HG03196 (cell line): ENCODE data around the gene POGZ.
"Not testable (repeated sequence)": the region's sequence is repeated elsewhere in the genome, so short reads cannot be mapped to it uniquely, and the experiment has no call there.

Source experiments
- ATAC-seq: cut with Tn5 transposase; IDR thresholded peaks from one replicate; pipeline ENCODE4 v1.9.1; 2021; ENCODE audit not compliant: unreplicated experiment

Gene POGZ

DNA sequence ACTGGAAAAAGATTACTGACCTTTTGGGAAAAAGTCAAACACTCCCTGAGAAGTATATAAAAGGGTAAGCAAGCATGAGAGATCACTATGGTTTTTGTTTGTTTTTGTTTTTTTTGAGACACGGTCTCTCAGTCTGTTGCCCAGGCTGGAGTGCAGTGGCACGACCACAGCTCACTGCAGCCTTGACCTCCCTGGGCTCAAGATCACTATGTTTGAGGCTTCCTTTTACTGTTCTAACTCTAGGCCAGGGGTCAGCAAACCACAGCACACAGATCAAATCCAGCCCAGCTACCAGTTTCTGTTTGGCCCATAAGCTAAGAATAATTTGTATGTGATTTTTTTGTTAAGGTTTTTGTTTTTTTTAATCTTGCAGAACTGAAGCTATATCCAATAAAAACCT, 34.2 kb downstream of the POGZ start:
- no peak for ATAC-seq

DNA sequence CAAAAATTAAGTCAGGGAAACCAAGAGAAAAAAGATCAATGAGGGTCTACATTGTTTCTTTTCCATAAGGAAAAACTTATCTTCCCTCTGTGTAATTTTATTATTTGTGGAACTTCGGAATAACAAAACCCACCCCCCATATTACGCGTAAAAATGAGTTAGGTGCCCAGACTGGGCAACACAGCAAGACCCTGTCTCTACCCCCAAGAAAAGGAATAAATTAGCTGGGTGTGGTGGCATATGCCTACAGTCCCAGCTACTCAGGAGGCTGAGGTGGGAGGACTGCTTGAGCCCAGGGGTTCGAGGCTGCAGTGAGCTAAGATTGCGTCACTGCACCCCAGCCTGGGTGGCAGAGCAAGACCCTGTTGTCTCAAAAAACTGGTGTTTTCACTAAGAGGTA, 39.5 kb downstream of the POGZ start:
- no peak for ATAC-seq

DNA sequence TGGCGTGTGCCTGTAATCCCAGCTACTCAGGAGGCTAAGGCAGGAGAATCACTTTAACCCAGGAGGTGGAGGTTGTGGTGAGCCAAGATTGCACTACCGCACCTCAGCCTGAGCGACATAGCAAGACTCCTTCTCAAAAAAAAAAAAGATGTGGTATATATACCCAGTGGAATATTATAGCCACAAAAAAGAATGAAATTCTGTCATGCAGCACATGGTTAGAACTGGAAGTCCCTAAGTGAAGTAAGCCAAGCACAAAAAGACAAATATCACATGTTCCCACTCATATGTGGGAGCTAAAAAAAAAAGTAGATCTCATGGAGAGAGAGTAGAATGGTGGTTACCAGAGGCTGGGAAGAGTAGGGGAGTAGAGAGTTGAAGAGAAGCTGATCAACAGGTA, 41.2 kb downstream of the POGZ start:
- no peak for ATAC-seq

DNA sequence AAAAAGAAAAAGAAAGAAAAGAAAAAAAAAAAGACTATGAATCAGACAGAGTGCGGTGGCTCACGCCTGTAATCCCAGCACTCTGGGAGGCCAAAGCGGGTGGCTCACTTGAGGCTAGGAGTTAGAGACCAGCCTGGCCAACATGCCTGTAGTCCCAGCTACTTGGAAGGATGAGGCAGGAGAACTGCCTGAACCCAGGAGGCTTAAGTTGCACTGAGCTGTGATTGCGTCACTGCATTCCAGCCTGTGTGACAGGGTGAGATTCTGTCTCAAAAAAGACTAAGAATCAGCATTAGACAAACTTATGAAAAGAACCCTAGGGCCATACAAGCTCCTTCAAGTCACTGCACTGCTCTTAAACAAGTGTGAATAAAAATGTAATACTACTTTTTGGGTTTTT, 43.1 kb downstream of the POGZ start:
- ATAC-seq, result no peak

DNA sequence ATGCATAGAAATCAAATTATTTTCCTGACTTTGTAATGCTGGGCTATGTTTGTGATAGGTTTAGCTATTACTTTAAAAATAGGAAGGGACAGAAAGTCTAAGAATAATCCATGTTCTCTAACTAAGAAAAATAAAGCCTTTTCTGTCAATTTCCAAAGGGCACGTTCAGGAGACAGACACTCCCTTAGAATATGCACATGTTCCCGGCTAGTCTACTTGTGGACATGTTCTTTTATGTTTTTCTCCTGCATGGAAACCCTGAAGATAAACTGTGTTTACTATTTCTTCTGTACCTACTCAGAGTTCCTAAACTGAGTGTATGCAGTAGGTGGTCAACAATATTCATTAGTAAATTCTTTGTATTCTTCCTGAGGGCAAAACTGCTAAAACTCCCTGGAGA, 47.4 kb downstream of the POGZ start:
- ATAC-seq, result no peak

DNA sequence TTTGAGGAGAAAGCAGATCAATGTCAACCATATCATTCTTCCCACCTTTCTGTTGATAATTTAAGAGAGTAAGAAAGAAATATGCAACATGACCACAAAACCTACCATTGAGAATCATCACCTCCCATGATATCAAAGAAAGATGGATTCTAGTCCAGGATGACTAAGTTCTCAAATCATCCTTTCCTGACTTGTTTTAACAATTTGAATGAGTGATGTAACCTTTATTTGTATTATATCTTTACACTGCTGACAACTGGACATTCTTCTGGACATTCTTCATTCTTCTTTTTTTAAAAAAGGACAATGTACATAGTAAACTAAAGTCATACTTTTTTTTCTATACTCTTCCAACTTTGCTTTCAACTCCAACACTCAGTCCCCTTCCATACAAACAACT, 50.4 kb downstream of the POGZ start:
- no peak for ATAC-seq

DNA sequence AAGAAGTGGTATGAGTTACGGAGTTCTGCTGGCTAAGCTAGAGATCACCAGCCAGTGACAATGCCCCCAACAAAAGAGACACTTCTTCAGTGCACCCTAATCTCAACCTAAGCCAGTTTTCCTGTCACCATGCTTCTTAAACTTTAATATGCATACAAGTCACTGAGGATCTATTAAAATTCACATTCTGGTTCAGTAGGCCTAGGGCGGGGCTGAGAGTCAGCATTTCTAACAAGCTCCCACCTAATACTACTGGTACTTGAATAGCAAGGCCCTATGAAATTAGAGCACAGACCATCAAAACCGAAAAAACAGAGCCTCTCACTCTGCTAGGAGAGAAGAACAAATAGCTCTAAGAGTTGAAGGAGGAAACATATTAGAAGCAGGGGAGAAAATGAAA, 52.0 kb downstream of the POGZ start:
- no peak for ATAC-seq

DNA sequence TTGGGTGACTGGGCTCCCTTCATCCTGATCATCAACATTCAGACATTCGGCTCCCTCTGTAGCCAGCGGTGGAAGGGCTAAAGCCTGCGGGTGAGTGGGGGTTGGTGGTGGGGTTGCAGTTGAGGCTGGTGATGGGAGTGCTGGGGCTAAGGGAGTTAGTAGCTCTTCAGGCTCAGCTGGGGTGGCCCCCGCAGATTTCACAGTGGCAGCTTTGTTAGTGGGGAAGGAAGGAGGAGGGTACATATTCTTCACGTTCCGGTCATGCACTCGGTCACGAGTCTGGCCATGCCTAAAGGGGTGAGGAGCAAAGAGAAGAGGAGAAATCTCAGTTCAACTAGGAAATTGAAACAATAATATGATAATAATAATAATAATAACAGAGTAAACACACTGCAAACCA, 53.1 kb downstream of the POGZ start:
- ATAC-seq, result no peak

DNA sequence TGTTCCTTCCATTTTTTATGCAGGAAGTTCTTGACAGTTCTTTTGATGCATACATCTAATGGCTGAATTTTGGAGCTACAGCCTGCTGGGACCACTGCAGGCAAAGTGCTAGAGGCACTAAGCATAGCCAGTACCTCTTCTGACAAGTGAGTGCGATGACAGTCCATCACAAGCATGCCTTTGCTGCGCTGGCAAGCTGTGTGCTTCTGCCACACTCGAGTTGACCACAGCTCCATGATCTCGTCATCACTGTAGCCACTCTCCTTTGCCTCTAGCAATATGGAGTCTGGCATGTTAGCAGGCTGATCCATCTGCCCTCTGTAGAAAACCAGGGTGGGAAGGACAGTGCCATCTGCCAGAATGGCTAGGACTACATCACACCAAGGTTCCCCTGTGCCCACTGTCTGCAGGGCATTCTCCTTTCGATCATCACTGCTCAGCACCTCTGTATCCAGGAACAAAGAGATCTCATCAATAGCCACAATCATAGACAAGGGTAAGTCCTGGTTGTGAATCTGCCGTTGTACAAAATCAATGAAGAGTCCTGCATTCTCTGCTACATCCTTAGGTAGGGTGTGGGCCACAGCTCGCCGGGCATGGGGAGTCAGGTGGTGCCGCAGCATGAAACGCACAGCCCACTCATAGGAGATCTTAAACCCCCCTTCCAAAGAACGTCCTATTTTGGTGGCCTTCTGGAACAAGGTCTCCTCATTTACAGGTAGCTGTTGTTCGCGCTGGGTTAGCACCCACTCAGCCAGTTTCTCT, 53.9 kb downstream of the POGZ start:
- ATAC-seq, result no peak

DNA sequence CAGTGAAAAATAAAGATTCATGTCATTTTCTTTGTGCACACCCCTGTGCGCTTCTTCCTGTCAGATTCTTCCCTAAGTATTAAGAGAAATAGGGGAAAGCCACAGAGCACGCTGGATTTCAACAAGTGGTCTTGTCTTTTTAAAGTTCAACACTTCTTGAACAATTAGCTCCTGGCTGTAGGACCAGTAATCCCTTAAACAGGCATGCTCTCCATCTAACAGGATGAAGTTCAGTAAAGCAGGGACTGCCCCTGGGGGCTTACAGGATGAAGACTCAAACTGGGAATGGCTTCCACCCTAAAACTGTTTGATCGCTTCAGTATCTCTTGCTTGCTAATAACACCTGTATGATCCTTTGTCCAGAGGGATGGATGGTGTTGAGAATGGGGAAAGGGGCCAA, 55.7 kb downstream of the POGZ start:
- no peak for ATAC-seq

DNA sequence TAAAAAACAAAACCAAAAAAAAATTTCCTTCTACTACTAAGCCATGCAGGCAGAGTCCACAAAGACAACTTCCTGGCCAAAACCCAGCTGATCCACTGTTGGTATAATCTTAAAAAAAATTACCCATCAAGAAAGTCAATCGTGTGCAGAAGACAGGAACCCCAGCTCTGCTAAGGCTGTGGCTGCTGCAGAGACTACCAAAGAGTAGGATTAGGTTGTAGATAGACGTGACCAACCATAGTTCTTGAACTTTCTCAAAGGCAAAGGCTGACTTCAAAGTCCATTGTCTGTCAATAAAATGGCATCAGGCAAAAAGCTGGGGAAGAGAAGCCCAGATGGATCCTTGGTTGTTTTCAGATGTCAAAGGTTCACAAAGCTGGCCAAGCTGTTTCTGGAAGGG, 56.5 kb downstream of the POGZ start:
- ATAC-seq, result no peak

DNA sequence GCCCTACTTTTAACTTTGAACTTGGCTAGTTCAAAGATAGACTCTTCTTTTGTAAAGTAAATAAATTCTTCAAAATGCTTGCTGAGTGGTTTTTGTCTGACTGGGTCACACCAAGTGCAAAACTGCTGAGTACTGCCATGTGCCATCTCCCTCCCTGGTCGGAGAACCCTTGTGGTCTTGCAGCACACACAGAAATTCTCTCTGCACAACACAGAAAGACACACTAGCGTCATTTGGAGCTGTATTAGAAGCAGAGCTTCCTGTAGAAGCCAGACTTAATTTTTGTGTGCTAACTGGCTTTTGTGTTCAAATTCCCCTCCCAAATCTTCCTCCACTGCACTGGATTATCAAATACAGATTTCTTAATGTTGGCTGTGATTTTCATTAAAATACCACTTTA, 57.4 kb downstream of the POGZ start:
- ATAC-seq, result no peak

DNA sequence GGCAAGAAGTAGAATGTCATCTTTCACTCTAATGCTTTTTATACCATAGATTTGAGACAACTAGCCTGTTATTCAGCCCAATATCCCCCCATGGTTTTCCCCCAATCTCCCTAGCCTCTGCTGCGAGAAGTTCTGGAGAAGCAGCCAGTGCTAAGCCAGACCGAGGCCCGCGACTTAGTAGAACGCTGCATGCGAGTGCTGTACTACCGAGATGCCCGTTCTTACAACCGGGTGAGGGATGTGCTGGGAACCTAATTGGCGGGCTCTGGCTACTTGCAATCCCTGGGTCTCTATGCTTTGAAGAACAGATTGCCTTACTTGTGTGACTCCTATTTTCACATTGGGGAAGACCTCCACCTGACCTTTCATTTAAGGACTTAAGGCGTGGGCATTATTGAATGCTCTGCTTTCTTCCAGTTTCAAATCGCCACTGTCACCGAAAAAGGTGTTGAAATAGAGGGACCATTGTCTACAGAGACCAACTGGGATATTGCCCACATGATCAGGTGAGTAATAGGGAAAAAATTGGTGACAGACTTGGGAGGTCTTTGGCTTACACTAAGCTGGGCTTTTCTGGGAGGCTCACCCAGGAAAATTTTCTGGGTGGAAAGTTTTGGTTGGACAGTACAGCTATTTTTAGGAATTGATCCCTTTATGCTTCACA, 58.0 kb downstream of the POGZ start:
- no peak for ATAC-seq

DNA sequence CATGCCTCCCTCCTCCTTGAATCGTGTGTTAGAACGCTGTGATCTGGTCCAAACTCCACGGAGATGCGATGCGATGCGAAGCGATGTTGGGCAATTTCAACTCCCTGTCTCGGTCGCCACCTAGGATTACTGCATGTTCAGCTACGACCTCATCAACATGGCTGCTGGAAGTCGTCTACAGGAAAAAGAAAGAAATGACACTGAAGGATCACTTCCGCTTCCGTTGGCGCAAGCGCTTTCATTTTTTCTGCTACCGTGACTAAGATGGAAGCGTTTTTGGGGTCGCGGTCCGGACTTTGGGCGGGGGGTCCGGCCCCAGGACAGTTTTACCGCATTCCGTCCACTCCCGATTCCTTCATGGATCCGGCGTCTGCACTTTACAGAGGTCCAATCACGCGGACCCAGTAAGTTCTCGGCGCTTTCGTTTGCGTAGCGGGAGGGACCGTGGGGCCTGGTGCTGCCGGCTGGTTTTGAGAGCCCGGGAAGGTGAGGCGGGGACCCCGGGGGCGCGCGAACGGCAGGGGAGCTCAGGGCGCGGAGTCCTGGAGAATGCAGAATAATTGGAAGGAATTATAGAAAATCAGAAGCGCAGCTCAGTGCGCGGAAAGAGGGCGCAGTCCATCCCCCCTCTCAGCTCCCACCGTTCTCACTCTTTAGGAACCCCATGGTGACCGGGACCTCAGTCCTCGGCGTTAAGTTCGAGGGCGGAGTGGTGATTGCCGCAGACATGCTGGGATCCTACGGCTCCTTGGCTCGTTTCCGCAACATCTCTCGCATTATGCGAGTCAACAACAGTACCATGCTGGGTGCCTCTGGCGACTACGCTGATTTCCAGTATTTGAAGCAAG, 59.7 kb downstream of the POGZ start, which contains the start of gene PSMB4:
Gene PSMB4, plus strand, starts transcription at position 250 of the 848 bp plus-strand sequence. Its CDS starts 15 bp downstream, at position 265.
- peak; percentile 82 for ATAC-seq

DNA sequence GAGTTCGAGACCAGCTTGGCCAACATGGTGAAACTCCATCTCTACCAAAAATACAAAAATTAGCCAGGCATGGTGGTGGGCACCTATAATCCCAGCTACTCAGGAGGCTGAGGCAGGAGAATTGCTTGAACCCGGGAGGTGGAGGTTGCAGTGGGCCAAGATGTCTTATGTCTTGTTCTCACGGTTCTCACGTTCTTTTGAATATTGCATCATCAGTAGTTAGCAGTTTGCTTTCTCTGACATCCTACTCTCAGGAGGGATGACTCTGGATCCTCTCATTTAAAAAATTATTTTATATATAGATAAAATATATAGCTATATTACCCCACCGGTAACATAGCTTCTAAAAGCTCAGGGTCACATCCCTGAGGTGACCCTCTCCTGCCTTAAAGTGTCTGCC, 63.0 kb downstream of the POGZ start:
- not testable (repeated sequence) for ATAC-seq

DNA sequence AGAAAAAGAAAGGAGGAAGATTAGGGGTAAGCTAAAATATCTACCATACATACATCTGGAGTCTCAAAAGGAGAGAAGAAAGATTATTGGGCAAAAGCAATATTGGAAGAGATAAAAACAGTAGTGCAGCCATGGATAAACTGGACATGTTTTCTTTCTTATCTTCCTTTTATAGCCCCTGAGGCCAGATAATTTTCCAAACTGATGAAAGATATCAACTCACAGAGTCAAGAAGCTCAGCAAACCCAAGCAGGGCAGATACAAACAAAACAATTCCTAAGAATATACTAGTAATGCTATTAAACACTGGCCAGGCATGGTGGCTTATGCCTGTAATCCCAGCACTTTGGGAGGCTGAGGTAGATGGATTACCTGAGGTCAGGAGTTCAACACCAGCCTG, 65.7 kb downstream of the POGZ start:
- ATAC-seq, result no peak

DNA sequence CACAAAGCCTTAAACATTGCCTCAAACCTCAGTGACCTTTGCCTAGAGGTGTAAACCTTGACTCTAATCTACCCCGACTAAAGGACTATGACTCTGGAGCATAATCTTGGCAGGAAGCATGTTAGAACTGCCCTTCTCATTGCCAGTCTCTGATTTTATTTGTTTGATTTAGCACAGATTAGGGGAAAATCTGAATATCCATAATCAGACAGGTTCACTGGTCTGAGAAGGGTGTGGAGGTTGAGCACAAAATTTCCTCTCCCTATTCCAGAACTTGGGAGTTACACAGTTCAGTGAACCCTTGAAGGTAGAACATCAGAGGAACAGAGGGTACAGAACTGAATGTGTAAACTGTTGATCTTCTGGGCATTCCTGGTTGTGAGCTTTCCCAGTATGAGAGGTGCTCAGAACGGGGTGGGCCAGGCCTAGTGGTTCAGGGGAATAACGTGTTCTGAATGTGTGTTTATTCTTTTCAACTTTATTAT, 68.2 kb downstream of the POGZ start:
- ATAC-seq, result no peak

DNA sequence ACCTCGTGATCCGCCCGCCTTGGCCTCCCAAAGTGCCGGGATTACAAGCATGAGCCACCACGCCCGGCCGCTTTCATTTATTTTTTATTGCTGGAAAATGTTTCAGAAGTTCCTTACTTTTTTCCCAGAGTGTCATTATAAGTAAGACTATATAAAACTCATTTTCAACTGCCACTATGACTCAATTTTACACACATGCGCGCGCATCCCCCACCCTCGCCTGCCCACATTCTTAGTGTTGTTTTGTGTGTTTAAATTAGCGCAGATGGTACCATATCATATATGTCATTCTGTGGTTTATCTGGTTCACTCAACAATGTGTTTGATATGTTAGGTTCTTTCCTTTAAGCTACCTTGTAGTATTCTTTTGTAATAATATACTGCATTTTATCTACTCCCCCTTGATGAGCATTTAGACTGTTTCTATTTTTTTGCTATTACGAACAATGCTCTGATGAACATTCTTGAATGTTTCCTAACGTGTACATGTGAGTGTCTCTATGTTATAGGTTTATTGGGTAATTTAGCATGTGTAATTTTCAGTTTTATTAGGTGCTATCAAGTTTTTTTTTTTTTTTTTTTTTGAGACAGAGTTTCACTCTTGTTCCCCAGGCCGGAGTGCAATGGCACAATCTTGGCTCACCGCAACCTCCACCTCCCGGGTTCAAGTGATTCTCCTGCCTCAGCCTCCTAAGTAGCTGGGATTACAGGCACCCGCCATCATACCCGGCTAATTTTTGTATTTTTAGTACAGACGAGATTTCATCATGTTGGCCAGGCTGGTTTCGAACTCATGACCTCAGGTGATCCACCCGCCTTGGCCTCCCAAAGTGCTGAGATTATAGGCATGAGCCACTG, 68.8 kb downstream of the POGZ start:
- not testable (repeated sequence) for ATAC-seq

DNA sequence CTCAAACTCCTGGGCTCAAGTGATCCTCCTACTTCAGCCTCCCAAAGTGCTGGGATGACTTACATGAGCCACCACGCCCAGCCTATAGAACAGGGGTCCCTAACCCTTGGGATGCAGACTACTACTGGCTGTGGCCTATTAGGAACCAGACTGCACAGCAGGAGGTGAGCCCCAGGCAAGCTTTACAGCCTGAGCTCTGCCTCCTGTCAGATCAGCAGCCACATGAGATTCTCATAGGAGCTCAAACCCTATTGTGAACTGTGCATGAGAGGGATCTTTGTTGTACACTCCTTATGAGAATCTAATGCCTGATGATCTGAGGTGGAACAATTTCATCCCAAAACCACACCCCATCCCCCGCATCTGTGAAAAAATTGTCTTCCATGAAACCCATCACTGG, 73.3 kb downstream of the POGZ start:
- no peak for ATAC-seq

DNA sequence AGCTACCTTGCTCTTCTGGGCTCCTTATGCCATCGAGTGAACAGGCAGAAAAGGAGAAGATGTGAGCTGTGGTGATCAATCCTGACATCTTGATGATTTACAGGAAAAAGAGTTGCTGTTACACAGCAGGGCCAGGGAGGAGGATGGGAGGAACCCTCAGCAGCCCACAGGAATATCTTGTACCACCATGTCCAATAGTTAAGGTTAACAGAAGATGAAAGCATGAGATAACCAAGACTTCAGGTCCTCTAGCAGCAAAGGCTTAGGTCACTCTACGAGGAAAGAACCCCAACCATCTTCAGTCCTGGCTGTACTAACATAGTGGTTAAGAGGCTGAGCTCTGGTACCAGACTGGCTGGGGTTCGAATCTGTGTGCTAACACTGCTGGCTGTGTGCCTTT, 74.7 kb downstream of the POGZ start:
- no peak for ATAC-seq
